Astrocyte of the spinal cord (primary cell): Measurements from ENCODE around the gene SMYD3.

Experiments
- DNase-seq: peaks from one replicate; pipeline ENCODE4 v3.0.0; 2011; ENCODE audit warnings: low read depth, low spot score
- H3K4me3 ChIP-seq: 2 replicates; pipeline ENCODE4 v1.5.1; 2011; ENCODE audit warnings: low read depth, mild to moderate bottlenecking, low read length, moderate library complexity
- in situ Hi-C: cut with HindIII; loops from 2 replicates; pipeline ENCODE4 v1.10.0; 2017; ENCODE audit warnings: low sequenced_read_pairs
- TF ChIP-seq, protein P1 (sequence below): IDR thresholded peaks from 2 replicates; pipeline ENCODE4 v1.5.1; 2012; ENCODE audit warnings: low read depth, mild to moderate bottlenecking, low read length, inconsistent platforms

Gene SMYD3

DNA sequence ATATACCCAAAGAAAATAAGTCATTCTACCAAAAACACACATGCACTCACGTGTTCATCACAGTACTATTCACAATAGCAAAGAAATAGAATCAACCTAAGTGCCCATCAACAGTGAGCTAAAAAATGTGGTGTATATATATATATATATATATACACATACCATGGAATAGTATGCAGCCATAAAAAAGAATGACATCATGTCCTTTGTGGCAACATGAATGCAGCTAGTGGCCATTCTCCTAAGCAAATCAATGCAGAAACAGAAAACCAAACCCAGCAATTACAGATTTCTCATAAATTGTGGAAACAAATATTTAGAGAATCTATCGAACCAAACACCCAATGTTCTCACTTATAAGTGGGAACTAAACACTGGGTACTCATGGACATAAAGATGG lies 585.7 kb downstream of the SMYD3 start:
- TF ChIP-seq, protein P1, sequence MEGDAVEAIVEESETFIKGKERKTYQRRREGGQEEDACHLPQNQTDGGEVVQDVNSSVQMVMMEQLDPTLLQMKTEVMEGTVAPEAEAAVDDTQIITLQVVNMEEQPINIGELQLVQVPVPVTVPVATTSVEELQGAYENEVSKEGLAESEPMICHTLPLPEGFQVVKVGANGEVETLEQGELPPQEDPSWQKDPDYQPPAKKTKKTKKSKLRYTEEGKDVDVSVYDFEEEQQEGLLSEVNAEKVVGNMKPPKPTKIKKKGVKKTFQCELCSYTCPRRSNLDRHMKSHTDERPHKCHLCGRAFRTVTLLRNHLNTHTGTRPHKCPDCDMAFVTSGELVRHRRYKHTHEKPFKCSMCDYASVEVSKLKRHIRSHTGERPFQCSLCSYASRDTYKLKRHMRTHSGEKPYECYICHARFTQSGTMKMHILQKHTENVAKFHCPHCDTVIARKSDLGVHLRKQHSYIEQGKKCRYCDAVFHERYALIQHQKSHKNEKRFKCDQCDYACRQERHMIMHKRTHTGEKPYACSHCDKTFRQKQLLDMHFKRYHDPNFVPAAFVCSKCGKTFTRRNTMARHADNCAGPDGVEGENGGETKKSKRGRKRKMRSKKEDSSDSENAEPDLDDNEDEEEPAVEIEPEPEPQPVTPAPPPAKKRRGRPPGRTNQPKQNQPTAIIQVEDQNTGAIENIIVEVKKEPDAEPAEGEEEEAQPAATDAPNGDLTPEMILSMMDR, result no peak
- H3K4me3 ChIP-seq, result no peak overlapping the region
- in situ Hi-C loops, result no loop called here
- no peak for DNase-seq

DNA sequence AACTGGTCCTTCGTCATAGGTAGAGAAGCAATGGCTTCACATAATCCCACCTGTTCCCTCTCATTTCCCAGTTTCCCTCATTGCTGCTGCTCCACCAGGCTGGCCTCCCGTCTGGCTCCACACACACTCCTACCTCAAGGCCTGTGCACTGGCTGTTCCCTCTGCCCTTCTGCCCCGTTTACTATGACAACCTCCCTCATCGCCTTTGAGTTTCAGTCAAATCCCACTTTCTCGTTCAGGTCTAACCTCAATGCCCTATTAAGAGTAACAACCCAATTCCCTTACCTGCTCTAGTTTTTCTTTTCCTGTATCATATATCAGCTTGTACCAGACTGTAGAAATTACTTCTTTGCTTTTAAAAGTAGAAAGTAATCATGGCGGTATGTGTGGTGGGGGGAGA lies 589.7 kb downstream of the SMYD3 start:
- H3K4me3 ChIP-seq, result no peak overlapping the region
- DNase-seq, result no peak
- TF ChIP-seq, protein P1, result no peak
- in situ Hi-C loops, result no loop called here

DNA sequence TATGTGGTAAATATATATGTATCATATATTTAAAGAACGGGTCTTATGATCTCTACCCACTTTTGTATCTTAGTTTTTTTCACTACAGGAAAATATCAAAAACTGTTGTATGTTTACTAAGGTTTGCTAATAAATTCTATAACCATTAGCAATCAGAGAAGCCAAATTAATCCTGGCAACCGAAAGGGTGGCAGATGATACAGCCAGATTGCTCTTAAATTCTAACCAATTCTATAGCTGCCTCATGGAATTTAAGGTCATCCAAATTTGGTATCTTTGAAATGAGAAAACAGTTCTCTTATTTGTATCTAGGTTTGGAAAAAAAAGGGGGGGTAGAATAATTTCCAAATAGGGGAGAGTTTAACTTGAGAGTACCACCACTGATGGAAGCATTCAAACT lies 591.2 kb downstream of the SMYD3 start:
- DNase-seq, result no peak
- in situ Hi-C loops, result no loop called here
- TF ChIP-seq, protein P1, result no peak

DNA sequence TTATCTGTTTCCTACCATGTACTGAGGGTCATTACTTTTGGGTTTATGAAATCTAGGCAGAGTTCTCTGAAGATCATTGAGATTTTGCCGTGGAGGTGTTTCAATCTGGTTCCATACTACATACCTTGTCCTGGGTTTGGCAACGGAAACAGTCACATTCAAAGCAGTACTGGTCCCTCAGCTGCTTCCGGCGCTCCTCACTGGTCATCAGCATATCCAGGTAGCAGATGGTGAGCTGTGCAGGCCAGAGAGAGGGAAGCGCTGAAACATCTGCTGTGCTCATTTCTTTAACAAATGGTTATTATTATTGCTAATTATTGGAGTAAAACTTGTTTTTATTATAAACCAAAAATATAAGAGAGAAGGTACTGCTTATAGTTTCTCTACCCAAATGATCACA lies 591.7 kb downstream of the SMYD3 start:
- in situ Hi-C loops, result no loop called here
- no peak for DNase-seq
- TF ChIP-seq, protein P1, result no peak
- H3K4me3 ChIP-seq, result no peak overlapping the region

More for the DNA sequence above, 591.2 kb downstream of the SMYD3 start:
- H3K4me3 ChIP-seq, result no peak overlapping the region

DNA sequence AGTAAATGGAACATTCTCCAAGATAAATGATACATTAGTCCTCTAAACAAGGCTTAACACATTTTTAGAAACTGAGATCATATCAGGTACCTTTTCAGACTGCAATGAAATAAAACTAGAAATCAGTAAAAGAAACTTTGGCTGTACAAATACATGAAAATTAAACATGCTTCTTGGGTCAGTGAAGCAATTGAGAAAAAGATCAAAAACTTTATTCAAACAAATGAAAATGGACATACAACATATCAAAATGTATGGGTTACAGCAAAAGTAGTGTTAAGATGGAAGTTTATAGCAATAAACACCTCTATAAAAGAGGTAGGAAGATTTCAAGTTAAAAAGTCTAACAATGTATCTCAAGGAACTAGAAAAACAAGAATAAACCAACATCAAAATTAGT lies 598.5 kb downstream of the SMYD3 start:
- in situ Hi-C loops, result no loop called here
- no peak for DNase-seq
- TF ChIP-seq, protein P1, result no peak
- H3K4me3 ChIP-seq, result no peak overlapping the region

DNA sequence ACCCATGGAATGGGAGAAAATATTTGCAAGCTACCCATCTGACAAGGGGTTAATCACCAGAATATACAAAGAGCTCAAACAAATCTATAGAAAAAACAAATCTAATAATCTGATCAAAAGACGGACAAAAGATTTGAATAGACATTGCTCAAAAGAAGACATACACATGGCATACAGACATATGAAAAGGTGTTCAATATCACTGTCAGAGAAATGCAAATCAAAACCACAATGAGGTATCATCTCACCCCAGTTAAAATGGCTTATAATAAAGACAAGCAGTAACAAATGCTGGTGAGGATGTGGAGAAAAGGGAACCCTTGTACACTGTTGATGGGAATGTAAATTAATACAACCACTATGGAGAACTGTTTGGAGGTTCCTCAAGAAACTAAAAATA lies 600.9 kb downstream of the SMYD3 start:
- TF ChIP-seq, protein P1, result no peak
- in situ Hi-C loops, result no loop called here
- H3K4me3 ChIP-seq, result no peak overlapping the region
- no peak for DNase-seq

DNA sequence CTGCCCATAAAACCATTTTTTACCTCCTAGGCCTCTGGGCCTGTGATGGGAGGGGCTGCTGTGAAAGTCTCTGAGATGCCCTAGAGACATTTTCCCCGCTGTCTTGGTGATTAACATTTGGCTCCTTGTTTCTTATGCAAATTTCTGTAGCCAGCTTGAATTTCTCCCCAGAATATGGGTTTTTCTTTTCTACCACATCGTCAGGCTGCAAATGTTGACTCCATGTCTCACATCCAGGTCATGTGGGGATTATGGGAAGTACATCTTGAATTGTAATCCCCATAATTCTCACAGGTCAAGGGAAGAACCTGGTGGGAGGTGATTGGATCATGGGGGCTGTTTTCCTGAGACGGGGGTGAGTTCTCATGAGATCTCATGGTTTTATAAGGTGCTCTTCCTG lies 603.2 kb downstream of the SMYD3 start:
- no peak for DNase-seq
- no peak overlapping the region for H3K4me3 ChIP-seq
- TF ChIP-seq, protein P1, result no peak
- in situ Hi-C loops, result no loop called here
